Gastrocnemius medialis (tissue), 4 donors: ENCODE results near the gene ZMYND8.

Experiments used
- POLR2A ChIP-seq, 2 donors: fragments of 450-650 bp; IDR thresholded peaks; one replicate each; pipeline ENCODE4 v1.6.1; 2017; ENCODE audit warnings: antibody characterized with exemption in 2 of 2, mild to moderate bottlenecking in 2 of 2, moderate library complexity in 2 of 2
- TF ChIP-seq, protein P1 (sequence below), 5 experiments: fragments of 450-650 bp in 3 of 5; fragments of 200-600 bp in 2 of 5; sonication (generic) in 2 of 5; IDR thresholded peaks in 4 of 5; conservative IDR thresholded peaks in 1 of 5; 1 replicate in 4 of 5; 2 replicates in 1 of 5; pipeline ENCODE4 v1.5.1; 2016 to 2019; ENCODE audit warnings: antibody characterized with exemption in 5 of 5, mild to moderate bottlenecking in 3 of 5, moderate library complexity in 3 of 5

- TF ChIP-seq, protein P1, sequence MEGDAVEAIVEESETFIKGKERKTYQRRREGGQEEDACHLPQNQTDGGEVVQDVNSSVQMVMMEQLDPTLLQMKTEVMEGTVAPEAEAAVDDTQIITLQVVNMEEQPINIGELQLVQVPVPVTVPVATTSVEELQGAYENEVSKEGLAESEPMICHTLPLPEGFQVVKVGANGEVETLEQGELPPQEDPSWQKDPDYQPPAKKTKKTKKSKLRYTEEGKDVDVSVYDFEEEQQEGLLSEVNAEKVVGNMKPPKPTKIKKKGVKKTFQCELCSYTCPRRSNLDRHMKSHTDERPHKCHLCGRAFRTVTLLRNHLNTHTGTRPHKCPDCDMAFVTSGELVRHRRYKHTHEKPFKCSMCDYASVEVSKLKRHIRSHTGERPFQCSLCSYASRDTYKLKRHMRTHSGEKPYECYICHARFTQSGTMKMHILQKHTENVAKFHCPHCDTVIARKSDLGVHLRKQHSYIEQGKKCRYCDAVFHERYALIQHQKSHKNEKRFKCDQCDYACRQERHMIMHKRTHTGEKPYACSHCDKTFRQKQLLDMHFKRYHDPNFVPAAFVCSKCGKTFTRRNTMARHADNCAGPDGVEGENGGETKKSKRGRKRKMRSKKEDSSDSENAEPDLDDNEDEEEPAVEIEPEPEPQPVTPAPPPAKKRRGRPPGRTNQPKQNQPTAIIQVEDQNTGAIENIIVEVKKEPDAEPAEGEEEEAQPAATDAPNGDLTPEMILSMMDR (IDR thresholded peaks at IDR 0.05 in 4 of 5, conservative IDR thresholded peaks at IDR 0.05 in 1 of 5) = no peak
- TF ChIP-seq POLR2A (IDR thresholded peaks at IDR 0.05) = no peak
These were observed 140.7 kb downstream of the ZMYND8 start for GRCh38 chr20:47215653-47216397.
